Nephron (organoid): ENCODE measurements around the gene DPH3.

ENCODE experiments used
- H3K27ac Mint-ChIP-seq, 3 experiments: 2 replicates each; pipeline ENCODE4 v1.8.0; 2020; ENCODE audit warnings: mixed read lengths in 3 of 3, mild to moderate bottlenecking in 2 of 3, moderate library complexity in 1 of 3
- H3K27me3 Mint-ChIP-seq: 2 replicates; pipeline ENCODE4 v1.8.0; 2021; ENCODE audit warnings: low read depth, mild to moderate bottlenecking, moderate library complexity, mixed read lengths
- H3K36me3 Mint-ChIP-seq: 2 replicates; pipeline ENCODE4 v1.8.0; 2020; ENCODE audit warnings: low read depth, mixed read lengths
- H3K4me1 Mint-ChIP-seq: 2 replicates; pipeline ENCODE4 v1.8.0; 2020; ENCODE audit warnings: mixed read lengths
- H3K4me3 Mint-ChIP-seq, 3 experiments: 2 replicates each; pipeline ENCODE4 v1.8.0; 2020; ENCODE audit warnings: mild to moderate bottlenecking in 3 of 3, mixed read lengths in 3 of 3, moderate library complexity in 2 of 3
- H3K9me3 Mint-ChIP-seq: 2 replicates; pipeline ENCODE4 v1.8.0; 2020; ENCODE audit warnings: mixed read lengths
- CTCF ChIP-seq, 3 experiments: fragments of 200-600 bp; sonication (generic); IDR thresholded peaks; one replicate each; pipeline ENCODE4 v1.5.0; 2021; ENCODE audit warnings: antibody characterized with exemption in 3 of 3; ENCODE audit not compliant: unreplicated experiment in 3 of 3

DPH3 gene

GRCh38 chr3:16280671-16281070 lies 15.9 kb upstream of the DPH3 start:
- no peak for TF ChIP-seq CTCF (IDR thresholded peaks at IDR 0.05; ENCODE audit: unreplicated experiment in 3 of 3)
- peaks cover 13% of the 10 kb centered on the region for H3K36me3 Mint-ChIP-seq
- no peak overlapping the region for H3K4me3 Mint-ChIP-seq
- no peaks in the 10 kb centered on the region for H3K27me3 Mint-ChIP-seq
- H3K27ac Mint-ChIP-seq, result no peak overlapping the region
- peaks cover 6% of the 10 kb centered on the region for H3K4me1 Mint-ChIP-seq
- H3K9me3 Mint-ChIP-seq, result no peaks in the 10 kb centered on the region

GRCh38 chr3:16279010-16279801 lies 14.5 kb upstream of the DPH3 start:
- H3K4me1 Mint-ChIP-seq, result peaks cover 6% of the 10 kb centered on the region

GRCh38 chr3:16277471-16277870 lies 12.7 kb upstream of the DPH3 start:
- TF ChIP-seq CTCF (IDR thresholded peaks at IDR 0.05; ENCODE audit: unreplicated experiment in 3 of 3), result no peak
- Mint-ChIP-seq H3K4me1 (peaks cover 6% of the 10 kb centered on the region), H3K27me3 (no peaks in the 10 kb centered on the region), H3K4me3 (no peak overlapping the region), H3K9me3 (no peaks in the 10 kb centered on the region), H3K27ac (no peak overlapping the region), H3K36me3 (peaks cover 14% of the 10 kb centered on the region)

More at GRCh38 chr3:16279010-16279801, 14.5 kb upstream of the DPH3 start:
- no peak for TF ChIP-seq CTCF (IDR thresholded peaks at IDR 0.05; ENCODE audit: unreplicated experiment in 3 of 3)
- Mint-ChIP-seq H3K4me3 (no peak overlapping the region), H3K27ac (no peak overlapping the region), H3K27me3 (no peaks in the 10 kb centered on the region), H3K9me3 (no peaks in the 10 kb centered on the region), H3K36me3 (peaks cover 13% of the 10 kb centered on the region)

GRCh38 chr3:16273867-16274266 lies 9.1 kb upstream of the DPH3 start:
- no peaks in the 10 kb centered on the region for H3K9me3 Mint-ChIP-seq
- no peak overlapping the region for H3K4me3 Mint-ChIP-seq
- peaks cover 30% of the 10 kb centered on the region for H3K36me3 Mint-ChIP-seq
- TF ChIP-seq CTCF (IDR thresholded peaks at IDR 0.05; ENCODE audit: unreplicated experiment in 3 of 3), result no peak
- peaks cover 6% of the 10 kb centered on the region for H3K4me1 Mint-ChIP-seq
- no peak overlapping the region for H3K27ac Mint-ChIP-seq
- no peaks in the 10 kb centered on the region for H3K27me3 Mint-ChIP-seq

- H3K27me3 Mint-ChIP-seq, result no peaks in the 10 kb centered on the region
- H3K9me3 Mint-ChIP-seq, result no peaks in the 10 kb centered on the region
- TF ChIP-seq CTCF (IDR thresholded peaks at IDR 0.05; ENCODE audit: unreplicated experiment in 3 of 3), result no peak
- H3K4me1 Mint-ChIP-seq, result peaks cover 5% of the 10 kb centered on the region
- peaks cover 27% of the 10 kb centered on the region for H3K36me3 Mint-ChIP-seq
- H3K27ac Mint-ChIP-seq, result no peak overlapping the region
- H3K4me3 Mint-ChIP-seq, result no peak overlapping the region
Observed at GRCh38 chr3:16272588-16272987, 7.8 kb upstream of the DPH3 start.

GRCh38 chr3:16270855-16271254 lies 6.1 kb upstream of the DPH3 start:
- TF ChIP-seq CTCF (IDR thresholded peaks at IDR 0.05; ENCODE audit: unreplicated experiment in 3 of 3), result no peak
- Mint-ChIP-seq H3K27me3 (no peaks in the 10 kb centered on the region), H3K4me1 (peaks cover 13% of the 10 kb centered on the region), H3K4me3 (no peak overlapping the region), H3K36me3 (peaks cover 26% of the 10 kb centered on the region), H3K9me3 (no peaks in the 10 kb centered on the region), H3K27ac (no peak overlapping the region)
